ENCODE measurements around the gene GSTT4. TPM values are rescaled to one million over a fixed set of nuclear protein-coding genes. Genes with fewer than 3 reads are reported as not detected.

The GSTT4 gene
- total RNA-seq, 1 experiment from 2014 or later: not detected

- H3K4me1 Mint-ChIP-seq: peaks cover 7 to 18% of the 10 kb centered on the region in 2 experiments; a peak in 3 of 4 replicates
- no CpG with 5 or more reads among the region's 3 CpGs for WGBS (ENCODE audit: extremely low coverage, insufficient read length, low lambda C conversion rate)
- H3K27me3 Mint-ChIP-seq (ENCODE audit: low read depth): no peaks in the 10 kb centered on the region
- no peak for TF ChIP-seq CTCF (conservative IDR thresholded peaks at IDR 0.05)
- no peak for DNase-seq
- Histone ChIP-seq H4K8ac (replicated peaks; ENCODE audit: insufficient read length, low read depth, low read length) (no peak overlapping the region), H3K27ac (ENCODE audit: insufficient read length, low read depth, low read length) (no peak overlapping the region), H3K4ac (ENCODE audit: low read depth, low read length) (no peak overlapping the region), H3K4me1 (ENCODE audit: insufficient read depth, low read length) (no peaks in the 10 kb centered on the region), H2BK15ac (ENCODE audit: low read depth, low read length) (no peak overlapping the region), H3K27me3 (ENCODE audit: insufficient read depth, low read length) (no peaks in the 10 kb centered on the region), H4K91ac (ENCODE audit: insufficient read length, low read depth, low read length) (no peak overlapping the region), H2AFZ (ENCODE audit: low read length) (no peak overlapping the region), H3K79me2 (ENCODE audit: insufficient read depth, low read length) (peaks cover 5% of the 10 kb centered on the region; the same call in 1 of the 2 replicates), H2BK5ac (ENCODE audit: insufficient read length, low read length) (no peak overlapping the region), H2BK12ac (ENCODE audit: insufficient read length, low read depth, low read length) (no peak overlapping the region), H3K23ac (ENCODE audit: insufficient read length, low read depth, low read length) (no peak overlapping the region), H3K79me1 (ENCODE audit: insufficient read depth, low read depth, low read length, poor library complexity, severe bottlenecking) (peaks cover 3% of the 10 kb centered on the region), H4K5ac (ENCODE audit: insufficient read length, low read depth, low read length) (no peak overlapping the region), H2BK20ac (ENCODE audit: low read depth, low read length, poor library complexity, severe bottlenecking) (no peak overlapping the region), H3K4me2 (ENCODE audit: insufficient read depth, insufficient read length, low read length) (no peak overlapping the region), H3K56ac (ENCODE audit: insufficient read length, low read depth, low read length) (no peak overlapping the region), H3K9me3 (ENCODE audit: control insufficient read depth, low read depth, low read length) (no peaks in the 10 kb centered on the region), H2AK5ac (ENCODE audit: insufficient read length, low read length) (no peak overlapping the region), H3K23me2 (ENCODE audit: insufficient read length, low read depth, low read length, poor library complexity, severe bottlenecking) (no peaks in the 10 kb centered on the region), H3K9ac (ENCODE audit: extremely low read depth, insufficient read length, low read length) (no peak overlapping the region), H3K14ac (ENCODE audit: insufficient read depth, low read length) (no peak overlapping the region), H3T11ph (ENCODE audit: low read length) (no peak overlapping the region), H2BK120ac (ENCODE audit: low read depth, low read length, poor library complexity, severe bottlenecking) (no peak overlapping the region), H4K20me1 (ENCODE audit: control insufficient read depth, insufficient read depth, insufficient read length) (no peaks in the 10 kb centered on the region), H3K18ac (ENCODE audit: insufficient read length, low read depth, low read length) (no peak overlapping the region)
- H3K27ac Mint-ChIP-seq: no peak overlapping the region
- no peak overlapping the region for H3K4me3 Mint-ChIP-seq
- peaks cover 0 to 1% of the 10 kb centered on the region in 2 experiments; a peak in 3 of 5 replicates for H3K9me3 Mint-ChIP-seq
- peaks cover 0 to 1% (median 0%) of the 10 kb centered on the region in 3 experiments; a peak in 2 of 7 replicates for H3K36me3 Mint-ChIP-seq (ENCODE audit: insufficient read depth in 1 of 3, low read depth in 3 of 3)
These were observed 24.1 kb upstream of the GSTT4 start for GRCh38 chr22:24029304-24029703.
